Measurements from ENCODE around the gene B3GNT5. TPM values are rescaled to one million over a fixed set of nuclear protein-coding genes. Genes with fewer than 3 reads are reported as not detected.

B3GNT5 gene
- total and polyA plus RNA-seq, 2 donors (not counting 1 experiment from before 2014, with no cell fraction given): 0.07 to 0.37 TPM

DNA sequence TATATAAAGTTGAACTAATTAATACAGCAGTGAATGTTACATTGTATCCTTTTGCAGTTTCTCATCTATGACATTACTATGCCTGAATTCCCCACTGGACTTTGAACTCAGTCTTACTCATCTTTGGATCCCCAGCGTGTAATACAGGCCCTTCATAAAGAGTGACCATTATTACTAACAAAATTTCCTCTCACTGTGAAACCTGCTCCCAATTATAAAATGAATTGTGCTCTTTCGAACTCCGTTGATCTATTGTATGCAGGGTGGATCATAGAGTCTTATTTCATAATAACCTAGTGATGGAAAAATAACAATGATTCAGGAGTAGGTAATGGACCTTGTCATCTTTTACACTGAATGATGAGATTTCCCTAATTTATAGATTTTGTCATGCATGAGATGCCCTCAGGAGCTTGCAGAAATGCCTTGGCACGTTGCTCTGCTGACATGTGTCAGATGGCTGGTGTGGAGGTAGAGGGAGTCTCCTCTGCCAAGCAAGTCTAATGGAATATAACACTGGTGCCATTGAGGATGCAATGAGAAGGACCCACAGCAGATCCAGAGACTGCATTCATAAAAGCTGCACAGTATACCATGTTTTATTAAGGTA lies 25.5 kb downstream of the B3GNT5 start:
- H3K79me2 ChIP-seq (ENCODE audit: control insufficient read depth, insufficient read depth, low read length): no peaks in the 10 kb centered on the region
- H3K27ac ChIP-seq (ENCODE audit: low read length in 2 of 2): no peak overlapping the region
- DNase-seq (no peak), ATAC-seq (ENCODE audit: low read depth) (no peak)
- no CpG with 5 or more reads among the region's 4 CpGs for whole genome bisulfite sequencing (ENCODE audit: insufficient coverage)
- H3K4me2 ChIP-seq (replicated peaks; ENCODE audit: low read depth, low read length, poor library complexity, severe bottlenecking): no peak overlapping the region
- POLR2A ChIA-PET: no interaction called here
- Mint-ChIP-seq H3K4me1 (no peaks in the 10 kb centered on the region), H3K27ac (no peak overlapping the region), H3K27me3 (peaks cover 7% of the 10 kb centered on the region), H3K9me3 (ENCODE audit: insufficient read depth) (no peaks in the 10 kb centered on the region), H3K4me3 (no peak overlapping the region)
- H3K9me3 ChIP-seq (ENCODE audit: control extremely low read depth in 1 of 3, control insufficient read depth in 2 of 3, insufficient read depth in 1 of 3, low read length in 2 of 3): no peaks in the 10 kb centered on the region
- H2AFZ ChIP-seq (ENCODE audit: insufficient read depth, low read depth, low read length, poor library complexity, severe bottlenecking): no peak overlapping the region
- intact Hi-C loops (cut with micrococcal nuclease): no loop called here
- H3K27me3 ChIP-seq (replicated peaks in 1 of 4; ENCODE audit: control extremely low read depth in 1 of 4, control insufficient read depth in 3 of 4, insufficient read depth in 4 of 4, low read length in 3 of 4): peaks cover 0 to 5% (median 0%) of the 10 kb centered on the region in 4 experiments
- CTCF ChIA-PET: no interaction called here
- H3K36me3 ChIP-seq (replicated peaks in 1 of 2; ENCODE audit: control extremely low read depth in 1 of 2, control insufficient read depth in 1 of 2, extremely low read depth in 1 of 2, insufficient read depth in 2 of 2, low read length in 1 of 2): no peaks in the 10 kb centered on the region
- H4K20me1 ChIP-seq (ENCODE audit: control insufficient read depth, insufficient read depth, low read length, poor library complexity, severe bottlenecking): no peaks in the 10 kb centered on the region
- H3K4me1 ChIP-seq (ENCODE audit: control insufficient read depth in 2 of 2, insufficient read depth in 2 of 2, low read length in 2 of 2): no peaks in the 10 kb centered on the region
- H3K4me3 ChIP-seq (ENCODE audit: control extremely low read depth in 1 of 5, extremely low read depth in 1 of 5, insufficient read depth in 1 of 5, low read depth in 2 of 5, low read length in 4 of 5): no peak overlapping the region
- no peak overlapping the region for H3K9ac ChIP-seq (ENCODE audit: low read length)
- TF ChIP-seq EZH2 (IDR thresholded peaks at IDR 0.05; ENCODE audit: borderline replicate concordance, insufficient read depth, low read depth, low read length, poor library complexity, severe bottlenecking): no peak
- TF ChIP-seq, protein P1, sequence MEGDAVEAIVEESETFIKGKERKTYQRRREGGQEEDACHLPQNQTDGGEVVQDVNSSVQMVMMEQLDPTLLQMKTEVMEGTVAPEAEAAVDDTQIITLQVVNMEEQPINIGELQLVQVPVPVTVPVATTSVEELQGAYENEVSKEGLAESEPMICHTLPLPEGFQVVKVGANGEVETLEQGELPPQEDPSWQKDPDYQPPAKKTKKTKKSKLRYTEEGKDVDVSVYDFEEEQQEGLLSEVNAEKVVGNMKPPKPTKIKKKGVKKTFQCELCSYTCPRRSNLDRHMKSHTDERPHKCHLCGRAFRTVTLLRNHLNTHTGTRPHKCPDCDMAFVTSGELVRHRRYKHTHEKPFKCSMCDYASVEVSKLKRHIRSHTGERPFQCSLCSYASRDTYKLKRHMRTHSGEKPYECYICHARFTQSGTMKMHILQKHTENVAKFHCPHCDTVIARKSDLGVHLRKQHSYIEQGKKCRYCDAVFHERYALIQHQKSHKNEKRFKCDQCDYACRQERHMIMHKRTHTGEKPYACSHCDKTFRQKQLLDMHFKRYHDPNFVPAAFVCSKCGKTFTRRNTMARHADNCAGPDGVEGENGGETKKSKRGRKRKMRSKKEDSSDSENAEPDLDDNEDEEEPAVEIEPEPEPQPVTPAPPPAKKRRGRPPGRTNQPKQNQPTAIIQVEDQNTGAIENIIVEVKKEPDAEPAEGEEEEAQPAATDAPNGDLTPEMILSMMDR (IDR thresholded peaks at IDR 0.05): no peak

- POLR2A ChIA-PET: no interaction called here
- H3K36me3 ChIP-seq (replicated peaks in 1 of 2; ENCODE audit: control extremely low read depth in 1 of 2, control insufficient read depth in 1 of 2, extremely low read depth in 1 of 2, insufficient read depth in 2 of 2, low read length in 1 of 2): no peaks in the 10 kb centered on the region
- no peaks in the 10 kb centered on the region for H3K9me3 Mint-ChIP-seq (ENCODE audit: insufficient read depth)
- peaks cover 7% of the 10 kb centered on the region for H3K27me3 Mint-ChIP-seq
- DNase-seq (no peak), ATAC-seq (ENCODE audit: low read depth) (no peak)
- no peak overlapping the region for H3K4me2 ChIP-seq (replicated peaks; ENCODE audit: low read depth, low read length, poor library complexity, severe bottlenecking)
- 100% methylated on average over 1 of the region's 3 CpGs for WGBS (ENCODE audit: insufficient coverage)
- H3K9me3 ChIP-seq (ENCODE audit: control extremely low read depth in 1 of 3, control insufficient read depth in 2 of 3, insufficient read depth in 1 of 3, low read length in 2 of 3): no peaks in the 10 kb centered on the region
- peaks cover 3% of the 10 kb centered on the region for H3K4me1 Mint-ChIP-seq
- TF ChIP-seq, protein P1 (IDR thresholded peaks at IDR 0.05): no peak
- no peak for TF ChIP-seq EZH2 (IDR thresholded peaks at IDR 0.05; ENCODE audit: borderline replicate concordance, insufficient read depth, low read depth, low read length, poor library complexity, severe bottlenecking)
- peaks cover 0 to 5% (median 0%) of the 10 kb centered on the region in 4 experiments for H3K27me3 ChIP-seq (replicated peaks in 1 of 4; ENCODE audit: control extremely low read depth in 1 of 4, control insufficient read depth in 3 of 4, insufficient read depth in 4 of 4, low read length in 3 of 4)
- H3K9ac ChIP-seq (ENCODE audit: low read length): no peak overlapping the region
- no peak overlapping the region for H3K27ac Mint-ChIP-seq
- no peak overlapping the region for H3K4me3 ChIP-seq (ENCODE audit: control extremely low read depth in 1 of 5, extremely low read depth in 1 of 5, insufficient read depth in 1 of 5, low read depth in 2 of 5, low read length in 4 of 5)
- CTCF ChIA-PET: no interaction called here
- H4K20me1 ChIP-seq (ENCODE audit: control insufficient read depth, insufficient read depth, low read length, poor library complexity, severe bottlenecking): no peaks in the 10 kb centered on the region
- no peak overlapping the region for H3K27ac ChIP-seq (ENCODE audit: low read length in 2 of 2)
- no peaks in the 10 kb centered on the region for H3K4me1 ChIP-seq (ENCODE audit: control insufficient read depth in 2 of 2, insufficient read depth in 2 of 2, low read length in 2 of 2)
- intact Hi-C loops (cut with micrococcal nuclease): no loop called here
- H3K79me2 ChIP-seq (ENCODE audit: control insufficient read depth, insufficient read depth, low read length): no peaks in the 10 kb centered on the region
- no peak overlapping the region for H3K4me3 Mint-ChIP-seq
- H2AFZ ChIP-seq (ENCODE audit: insufficient read depth, low read depth, low read length, poor library complexity, severe bottlenecking): no peak overlapping the region
Measured at GRCh38 chr3:183279371-183279770, 26.3 kb downstream of the B3GNT5 start.

Data from B cell (primary cell).